HG02981 (cell line): ENCODE results near the gene DACH1.

ENCODE experiments used
- ATAC-seq: cut with Tn5 transposase; IDR thresholded peaks from one replicate; pipeline ENCODE4 v1.9.1; 2021; ENCODE audit warnings: mild to moderate bottlenecking, moderate library complexity; ENCODE audit not compliant: unreplicated experiment

DACH1 gene

GRCh38 chr13:71430681-71431080 lies 436.3 kb downstream of the DACH1 start:
- ATAC-seq: no peak

GRCh38 chr13:71417205-71417604 lies 449.8 kb downstream of the DACH1 start:
- ATAC-seq: no peak

- no peak for ATAC-seq
Measured at GRCh38 chr13:71412231-71412630, 454.8 kb downstream of the DACH1 start.

- ATAC-seq: no peak
Measured at GRCh38 chr13:71408416-71408815, 458.6 kb downstream of the DACH1 start.

GRCh38 chr13:71399631-71400215 lies 467.3 kb downstream of the DACH1 start:
- ATAC-seq: no peak

GRCh38 chr13:71396149-71396548 lies 470.9 kb downstream of the DACH1 start:
- ATAC-seq: no peak

GRCh38 chr13:71395053-71395452 lies 472.0 kb downstream of the DACH1 start:
- no peak for ATAC-seq

GRCh38 chr13:71394176-71394575 lies 472.8 kb downstream of the DACH1 start:
- ATAC-seq: no peak
